HCT116 (cell line): ENCODE measurements around the gene MBD3L5.

Experiments
- CBX3 ChIP-seq: IDR thresholded peaks from 2 replicates; pipeline ENCODE4 v1.6.1; 2012; ENCODE audit warnings: low read depth
- CEBPB ChIP-seq: IDR thresholded peaks from 2 replicates; pipeline ENCODE4 v1.6.1; 2012; ENCODE audit warnings: low read depth
- EZH2 ChIP-seq: fragments of 200-600 bp; sonication (generic); IDR thresholded peaks from 2 replicates; pipeline ENCODE4 v1.6.1; 2017; ENCODE audit warnings: antibody characterized with exemption, mixed run types
- EZH2phosphoT487 ChIP-seq: fragments of 200-600 bp; IDR thresholded peaks from 2 replicates; pipeline ENCODE4 v1.6.1; 2018; ENCODE audit warnings: antibody characterized with exemption, borderline replicate concordance
- POLR2A ChIP-seq: IDR thresholded peaks from 2 replicates; pipeline ENCODE4 v1.7.0; 2011; ENCODE audit warnings: borderline replicate concordance; ENCODE audit not compliant: insufficient read depth, insufficient read length; ENCODE audit errors: extremely low read depth
- POLR2AphosphoS5 ChIP-seq: IDR thresholded peaks from 2 replicates; pipeline ENCODE4 v1.6.1; 2011; ENCODE audit warnings: mild to moderate bottlenecking, low read depth, low read length, moderate library complexity
- RAD21 ChIP-seq: IDR thresholded peaks from 2 replicates; pipeline ENCODE4 v1.6.1; 2012; ENCODE audit warnings: low read depth, mild to moderate bottlenecking
- SIN3A ChIP-seq: IDR thresholded peaks from 2 replicates; pipeline ENCODE4 v1.6.1; 2012; ENCODE audit warnings: low read depth
- SRF ChIP-seq: IDR thresholded peaks from 2 replicates; pipeline ENCODE4 v1.6.1; 2012; ENCODE audit warnings: low read depth
- TCF7L2 ChIP-seq: IDR thresholded peaks from 2 replicates; pipeline ENCODE4 v1.7.0; 2011; ENCODE audit warnings: borderline replicate concordance, inconsistent platforms; ENCODE audit not compliant: insufficient read depth, insufficient read length; ENCODE audit errors: extremely low read depth
- TF ChIP-seq, protein P1 (sequence below), 3 experiments: fragments of 200-600 bp in 1 of 3; sonication (generic) in 1 of 3; IDR thresholded peaks in 2 of 3; conservative IDR thresholded peaks in 1 of 3; 2 replicates each; pipeline ENCODE4 v1.5.1; 2012 to 2017; ENCODE audit warnings: low read depth in 2 of 3, low read length in 2 of 3, antibody characterized with exemption in 1 of 3, borderline replicate concordance in 1 of 3, control low read depth in 1 of 3, mild to moderate bottlenecking in 1 of 3, mixed read lengths in 1 of 3, mixed run types in 1 of 3, moderate library complexity in 1 of 3; ENCODE audit not compliant: insufficient read depth in 1 of 3
- TF ChIP-seq, protein P2 (sequence below): IDR thresholded peaks from 2 replicates; pipeline ENCODE4 v1.6.1; 2011; ENCODE audit warnings: mild to moderate bottlenecking, low read length, moderate library complexity; ENCODE audit not compliant: insufficient replicate concordance; ENCODE audit errors: extremely low read depth
- TF ChIP-seq, protein P3 (sequence below): IDR thresholded peaks from 2 replicates; pipeline ENCODE4 v1.6.1; 2012; ENCODE audit warnings: low read depth
- TF ChIP-seq, protein P4 (sequence below): IDR thresholded peaks from 2 replicates; pipeline ENCODE4 v1.6.1; 2012

DNA sequence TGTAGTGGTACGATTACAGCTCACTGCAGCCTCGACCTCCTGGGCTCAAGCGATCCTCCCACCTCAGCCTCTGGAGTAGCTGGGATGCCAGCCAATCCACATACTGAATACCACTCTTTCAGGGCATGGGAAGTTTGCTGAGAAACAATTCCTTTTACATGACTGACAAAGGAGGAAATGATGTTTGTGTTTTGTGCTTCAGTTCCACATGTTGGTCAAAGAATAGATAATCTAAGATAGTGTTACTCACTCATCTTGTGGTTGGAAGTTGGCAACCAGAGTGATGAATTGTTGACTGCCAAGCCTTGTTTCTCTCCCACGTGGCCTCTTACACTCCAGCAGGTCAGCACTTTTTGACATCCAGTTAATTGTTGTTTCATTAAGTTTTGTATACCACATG is 16.7 kb upstream of the MBD3L5 start:
- TF ChIP-seq, protein P1, sequence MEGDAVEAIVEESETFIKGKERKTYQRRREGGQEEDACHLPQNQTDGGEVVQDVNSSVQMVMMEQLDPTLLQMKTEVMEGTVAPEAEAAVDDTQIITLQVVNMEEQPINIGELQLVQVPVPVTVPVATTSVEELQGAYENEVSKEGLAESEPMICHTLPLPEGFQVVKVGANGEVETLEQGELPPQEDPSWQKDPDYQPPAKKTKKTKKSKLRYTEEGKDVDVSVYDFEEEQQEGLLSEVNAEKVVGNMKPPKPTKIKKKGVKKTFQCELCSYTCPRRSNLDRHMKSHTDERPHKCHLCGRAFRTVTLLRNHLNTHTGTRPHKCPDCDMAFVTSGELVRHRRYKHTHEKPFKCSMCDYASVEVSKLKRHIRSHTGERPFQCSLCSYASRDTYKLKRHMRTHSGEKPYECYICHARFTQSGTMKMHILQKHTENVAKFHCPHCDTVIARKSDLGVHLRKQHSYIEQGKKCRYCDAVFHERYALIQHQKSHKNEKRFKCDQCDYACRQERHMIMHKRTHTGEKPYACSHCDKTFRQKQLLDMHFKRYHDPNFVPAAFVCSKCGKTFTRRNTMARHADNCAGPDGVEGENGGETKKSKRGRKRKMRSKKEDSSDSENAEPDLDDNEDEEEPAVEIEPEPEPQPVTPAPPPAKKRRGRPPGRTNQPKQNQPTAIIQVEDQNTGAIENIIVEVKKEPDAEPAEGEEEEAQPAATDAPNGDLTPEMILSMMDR (IDR thresholded peaks at IDR 0.05 in 2 of 3, conservative IDR thresholded peaks at IDR 0.05 in 1 of 3; ENCODE audit: borderline replicate concordance in 1 of 3, insufficient read depth in 1 of 3, low read depth in 2 of 3, low read length in 2 of 3), result no peak
- TF ChIP-seq TCF7L2 (no peak), CEBPB (no peak), RAD21 (no peak), POLR2AphosphoS5 (no peak), EZH2 (no peak), EZH2phosphoT487 (no peak), SRF (no peak), CBX3 (no peak), POLR2A (no peak), SIN3A (no peak)
- TF ChIP-seq, protein P2, sequence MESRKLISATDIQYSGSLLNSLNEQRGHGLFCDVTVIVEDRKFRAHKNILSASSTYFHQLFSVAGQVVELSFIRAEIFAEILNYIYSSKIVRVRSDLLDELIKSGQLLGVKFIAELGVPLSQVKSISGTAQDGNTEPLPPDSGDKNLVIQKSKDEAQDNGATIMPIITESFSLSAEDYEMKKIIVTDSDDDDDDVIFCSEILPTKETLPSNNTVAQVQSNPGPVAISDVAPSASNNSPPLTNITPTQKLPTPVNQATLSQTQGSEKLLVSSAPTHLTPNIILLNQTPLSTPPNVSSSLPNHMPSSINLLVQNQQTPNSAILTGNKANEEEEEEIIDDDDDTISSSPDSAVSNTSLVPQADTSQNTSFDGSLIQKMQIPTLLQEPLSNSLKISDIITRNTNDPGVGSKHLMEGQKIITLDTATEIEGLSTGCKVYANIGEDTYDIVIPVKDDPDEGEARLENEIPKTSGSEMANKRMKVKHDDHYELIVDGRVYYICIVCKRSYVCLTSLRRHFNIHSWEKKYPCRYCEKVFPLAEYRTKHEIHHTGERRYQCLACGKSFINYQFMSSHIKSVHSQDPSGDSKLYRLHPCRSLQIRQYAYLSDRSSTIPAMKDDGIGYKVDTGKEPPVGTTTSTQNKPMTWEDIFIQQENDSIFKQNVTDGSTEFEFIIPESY, result no peak
- TF ChIP-seq, protein P3, sequence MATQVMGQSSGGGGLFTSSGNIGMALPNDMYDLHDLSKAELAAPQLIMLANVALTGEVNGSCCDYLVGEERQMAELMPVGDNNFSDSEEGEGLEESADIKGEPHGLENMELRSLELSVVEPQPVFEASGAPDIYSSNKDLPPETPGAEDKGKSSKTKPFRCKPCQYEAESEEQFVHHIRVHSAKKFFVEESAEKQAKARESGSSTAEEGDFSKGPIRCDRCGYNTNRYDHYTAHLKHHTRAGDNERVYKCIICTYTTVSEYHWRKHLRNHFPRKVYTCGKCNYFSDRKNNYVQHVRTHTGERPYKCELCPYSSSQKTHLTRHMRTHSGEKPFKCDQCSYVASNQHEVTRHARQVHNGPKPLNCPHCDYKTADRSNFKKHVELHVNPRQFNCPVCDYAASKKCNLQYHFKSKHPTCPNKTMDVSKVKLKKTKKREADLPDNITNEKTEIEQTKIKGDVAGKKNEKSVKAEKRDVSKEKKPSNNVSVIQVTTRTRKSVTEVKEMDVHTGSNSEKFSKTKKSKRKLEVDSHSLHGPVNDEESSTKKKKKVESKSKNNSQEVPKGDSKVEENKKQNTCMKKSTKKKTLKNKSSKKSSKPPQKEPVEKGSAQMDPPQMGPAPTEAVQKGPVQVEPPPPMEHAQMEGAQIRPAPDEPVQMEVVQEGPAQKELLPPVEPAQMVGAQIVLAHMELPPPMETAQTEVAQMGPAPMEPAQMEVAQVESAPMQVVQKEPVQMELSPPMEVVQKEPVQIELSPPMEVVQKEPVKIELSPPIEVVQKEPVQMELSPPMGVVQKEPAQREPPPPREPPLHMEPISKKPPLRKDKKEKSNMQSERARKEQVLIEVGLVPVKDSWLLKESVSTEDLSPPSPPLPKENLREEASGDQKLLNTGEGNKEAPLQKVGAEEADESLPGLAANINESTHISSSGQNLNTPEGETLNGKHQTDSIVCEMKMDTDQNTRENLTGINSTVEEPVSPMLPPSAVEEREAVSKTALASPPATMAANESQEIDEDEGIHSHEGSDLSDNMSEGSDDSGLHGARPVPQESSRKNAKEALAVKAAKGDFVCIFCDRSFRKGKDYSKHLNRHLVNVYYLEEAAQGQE, result no peak
- TF ChIP-seq, protein P4, sequence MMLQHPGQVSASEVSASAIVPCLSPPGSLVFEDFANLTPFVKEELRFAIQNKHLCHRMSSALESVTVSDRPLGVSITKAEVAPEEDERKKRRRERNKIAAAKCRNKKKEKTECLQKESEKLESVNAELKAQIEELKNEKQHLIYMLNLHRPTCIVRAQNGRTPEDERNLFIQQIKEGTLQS, result no peak
